GM19467 (cell line): ENCODE data around the gene PTPRK.
"Not testable (repeated sequence)": the region's sequence is repeated elsewhere in the genome, so short reads cannot be mapped to it uniquely, and the experiment has no call there.

Experiments
- ATAC-seq: cut with Tn5 transposase; IDR thresholded peaks from one replicate; pipeline ENCODE4 v1.9.1; 2021; ENCODE audit warnings: mild to moderate bottlenecking, moderate library complexity; ENCODE audit not compliant: unreplicated experiment

Gene PTPRK

DNA sequence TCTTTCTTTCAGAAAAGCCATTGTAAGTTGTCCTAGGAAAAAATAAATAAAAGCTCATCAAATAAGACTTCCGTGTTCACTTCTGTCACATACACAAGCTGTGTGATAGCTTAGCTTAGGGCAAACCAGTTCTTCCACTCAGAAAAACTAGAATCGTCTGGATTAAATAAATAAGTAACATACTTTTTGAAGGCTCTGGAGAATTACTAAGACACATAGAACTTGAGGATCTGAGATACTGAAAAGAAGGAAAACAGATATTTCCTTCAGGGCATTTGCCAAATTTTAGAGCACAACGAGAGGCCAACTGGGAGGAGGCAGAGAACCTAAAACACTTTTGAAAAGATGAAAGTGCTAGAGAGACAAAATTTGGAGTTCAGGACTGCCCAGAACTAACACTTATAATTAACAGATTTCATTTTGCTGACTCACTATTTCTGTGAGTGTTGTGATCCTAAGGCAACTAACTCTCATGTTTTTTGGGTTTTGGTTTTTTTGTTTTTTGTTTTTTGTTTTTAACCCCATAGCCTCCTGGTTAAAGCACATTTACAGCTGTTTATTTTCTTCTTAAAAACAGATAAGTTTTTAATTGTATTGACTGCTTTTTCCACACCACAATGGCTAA is 580.8 kb downstream of the PTPRK start:
- ATAC-seq, result no peak

DNA sequence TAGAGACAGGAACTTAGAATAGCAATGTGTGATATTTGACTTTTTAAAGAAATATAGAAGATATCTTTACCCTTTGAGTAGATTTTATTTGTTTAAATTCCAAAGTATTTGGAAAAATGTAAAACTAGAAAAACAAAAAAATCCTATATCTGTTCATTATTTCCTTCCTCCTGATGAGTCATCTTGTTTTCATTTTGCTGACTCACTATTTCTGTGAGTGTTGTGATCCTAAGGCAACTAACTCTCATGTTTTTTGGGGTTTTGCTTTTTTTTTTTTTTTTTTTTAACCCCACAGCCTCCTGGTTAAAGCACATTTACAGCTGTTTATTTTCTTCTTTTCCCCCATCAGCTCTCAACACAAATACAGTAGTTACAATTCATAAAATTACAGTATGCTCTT is 581.7 kb downstream of the PTPRK start:
- no peak for ATAC-seq

DNA sequence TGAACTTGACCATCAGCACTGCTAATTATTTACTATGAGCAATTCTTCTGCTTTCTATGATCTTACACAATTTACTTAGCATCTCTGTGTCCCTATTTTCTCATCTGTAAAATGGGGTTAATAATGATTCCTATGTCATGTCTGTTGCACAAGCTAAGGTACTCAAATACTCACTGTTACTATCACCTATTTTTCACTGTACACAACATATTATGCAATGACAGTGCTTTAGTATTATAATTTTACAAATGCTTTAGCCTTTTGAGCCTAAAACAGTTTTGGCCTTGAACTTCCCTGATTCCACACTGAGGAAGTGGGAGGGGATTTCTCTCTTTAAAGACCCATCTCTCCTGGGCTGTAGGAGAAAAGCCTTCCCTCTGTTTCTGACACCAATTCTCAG is 582.7 kb downstream of the PTPRK start:
- no peak for ATAC-seq

DNA sequence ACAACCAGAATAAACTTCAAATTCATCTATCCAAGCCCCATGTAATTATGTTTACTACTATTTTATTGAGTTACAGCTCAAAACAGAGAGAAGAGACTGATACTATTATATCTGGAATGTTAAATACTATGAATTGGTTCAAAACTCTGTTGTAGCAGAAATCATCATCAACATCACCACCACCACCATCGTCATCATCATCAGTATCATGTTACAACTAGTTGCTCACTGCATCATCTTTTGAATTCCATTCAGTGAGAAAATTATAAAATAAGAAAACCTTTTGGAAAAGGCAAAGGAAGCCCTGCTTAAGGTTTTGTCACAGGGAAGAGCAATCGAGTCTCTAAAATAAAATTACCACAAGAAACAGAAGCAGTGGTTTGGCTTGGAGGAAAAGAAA is 583.3 kb downstream of the PTPRK start:
- no peak for ATAC-seq

DNA sequence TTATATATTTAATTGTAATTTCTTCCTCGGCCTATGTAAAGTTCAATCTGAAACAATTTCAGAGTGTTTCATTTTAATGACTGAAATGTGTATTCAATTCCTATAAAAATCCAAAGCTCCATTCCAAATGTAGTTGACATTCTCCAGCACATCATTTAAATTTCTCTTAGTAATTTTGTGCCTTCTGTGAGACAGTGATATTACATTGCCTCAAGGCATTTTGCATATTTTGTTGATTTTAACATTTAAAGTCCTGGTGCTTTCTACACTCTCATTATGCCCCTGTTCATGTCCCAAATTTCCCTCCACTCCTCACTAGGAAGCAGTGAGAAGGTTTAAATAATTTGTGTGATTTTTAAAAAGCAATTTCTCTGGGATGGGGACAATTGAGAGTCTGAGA is 585.4 kb downstream of the PTPRK start:
- no peak for ATAC-seq

DNA sequence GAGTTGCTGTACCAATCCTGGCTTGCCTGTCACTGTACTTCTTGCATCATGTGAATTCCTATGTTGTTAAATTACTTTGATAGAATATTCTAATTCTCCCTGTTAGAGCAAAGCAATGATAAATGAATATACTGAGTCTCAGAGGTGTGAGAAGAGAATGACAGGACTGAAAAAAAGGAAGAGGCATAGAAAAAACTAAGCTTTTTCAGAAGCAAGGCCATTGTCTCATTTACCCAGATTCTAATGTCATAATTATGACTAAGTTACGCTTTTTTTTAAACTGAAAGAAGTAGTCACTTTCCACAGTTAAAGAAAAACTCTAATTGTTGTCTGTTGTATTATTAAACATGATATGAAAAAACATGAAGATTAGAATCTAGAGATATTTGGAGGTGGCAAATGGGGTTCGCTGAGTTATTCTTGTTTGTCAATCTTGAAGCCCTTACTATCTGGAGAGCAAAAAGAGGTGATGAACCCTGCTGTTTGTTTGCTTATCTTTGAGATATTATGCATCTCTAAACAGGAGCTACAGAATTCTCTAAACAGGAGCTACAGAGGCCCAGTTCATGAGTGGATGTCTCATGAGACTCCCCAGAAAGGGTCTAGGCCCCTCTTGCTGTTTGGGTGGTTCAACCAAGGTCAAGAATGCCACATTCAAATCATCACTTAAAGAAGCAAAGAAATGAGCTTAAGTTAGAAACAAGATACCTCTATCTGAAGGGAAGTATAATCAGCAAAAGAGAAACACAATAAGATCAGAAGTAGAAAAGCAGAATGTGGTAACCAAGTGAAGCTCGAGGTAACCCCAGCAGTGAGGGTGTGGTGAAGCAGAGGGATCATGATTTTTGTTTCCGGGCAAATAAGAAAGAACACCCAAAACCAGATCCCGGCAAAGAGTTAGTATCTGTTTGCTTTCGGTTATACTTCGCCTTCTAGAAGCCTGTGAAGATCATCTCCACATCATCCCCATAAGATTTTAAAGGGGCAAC is 586.3 kb downstream of the PTPRK start:
- ATAC-seq, result no peak

DNA sequence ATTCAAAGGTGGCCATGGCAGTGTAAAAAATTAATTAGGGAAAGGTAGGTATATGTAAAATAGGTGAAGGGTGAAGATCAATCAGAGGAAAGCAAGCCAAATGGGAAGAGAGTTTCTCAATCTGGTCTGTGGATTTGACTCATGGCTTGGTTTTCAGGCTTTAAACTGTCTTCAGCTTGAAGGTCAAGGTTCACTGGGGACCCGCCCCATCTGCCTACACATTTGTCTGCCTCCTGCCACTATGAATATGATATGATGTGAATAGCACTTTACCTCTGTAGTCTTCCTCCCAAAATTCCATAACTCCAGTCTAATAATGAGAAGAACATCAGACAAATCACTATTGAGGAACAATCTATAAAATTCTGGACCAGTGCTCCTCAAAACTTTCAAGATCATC is 587.3 kb downstream of the PTPRK start:
- no peak for ATAC-seq

DNA sequence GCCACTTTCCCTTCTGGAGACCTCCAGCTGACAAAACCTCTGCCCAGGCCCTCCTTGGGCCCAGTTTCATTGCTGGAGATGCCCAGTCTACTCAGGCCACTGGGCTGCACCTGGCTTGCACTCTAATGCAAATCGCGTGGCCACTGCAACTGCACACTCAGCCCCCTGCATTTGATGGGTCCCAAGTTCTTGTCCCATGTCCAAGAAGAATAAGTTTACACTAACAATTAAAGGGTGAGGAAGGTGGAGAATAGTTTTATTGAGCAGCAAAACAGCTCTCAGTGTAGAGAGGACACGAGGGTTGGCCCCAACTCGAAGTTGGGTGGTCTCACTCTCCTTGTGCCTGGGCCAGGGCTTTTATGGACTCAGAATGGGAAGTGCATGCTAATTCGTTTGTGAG is 587.7 kb downstream of the PTPRK start:
- no peak for ATAC-seq

DNA sequence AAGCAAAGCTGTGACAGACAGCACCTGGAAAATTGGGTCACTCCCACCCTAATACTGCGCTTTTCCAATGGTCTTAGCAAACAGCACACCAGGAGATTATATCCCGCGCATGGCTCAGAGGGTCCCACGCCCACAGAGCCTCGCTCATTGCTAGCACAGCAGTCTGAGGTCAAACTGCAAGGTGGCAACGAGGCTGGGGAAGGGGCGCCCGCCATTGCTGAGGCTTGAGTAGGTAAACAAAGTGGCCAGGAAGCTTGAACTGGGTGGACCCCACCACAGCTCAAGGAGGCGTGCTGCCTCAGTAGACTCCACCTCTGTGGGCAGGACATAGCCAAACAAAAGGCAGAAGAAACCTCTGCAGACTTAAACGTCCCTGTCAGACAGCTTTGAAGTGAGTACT is 594.0 kb downstream of the PTPRK start:
- ATAC-seq, result not testable (repeated sequence)

DNA sequence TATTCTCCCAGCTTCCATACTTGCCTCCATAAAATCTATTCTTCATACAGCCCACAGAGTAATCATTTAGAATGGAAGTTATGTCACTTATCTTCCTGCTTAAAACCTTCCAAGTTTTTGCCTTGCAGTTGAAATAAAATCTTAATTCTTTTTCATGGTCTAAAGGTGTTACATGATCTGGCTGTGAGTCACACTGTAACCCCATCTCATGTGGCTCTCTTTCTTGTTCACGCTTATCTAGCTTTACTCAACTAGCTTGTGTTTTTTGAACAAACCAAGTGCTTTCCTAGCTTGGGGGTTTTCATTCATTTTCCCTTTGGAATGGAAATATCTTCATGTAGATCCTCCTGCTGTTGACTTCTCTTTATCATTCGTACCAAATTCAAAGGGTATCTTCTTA is 596.0 kb downstream of the PTPRK start:
- ATAC-seq, result no peak

DNA sequence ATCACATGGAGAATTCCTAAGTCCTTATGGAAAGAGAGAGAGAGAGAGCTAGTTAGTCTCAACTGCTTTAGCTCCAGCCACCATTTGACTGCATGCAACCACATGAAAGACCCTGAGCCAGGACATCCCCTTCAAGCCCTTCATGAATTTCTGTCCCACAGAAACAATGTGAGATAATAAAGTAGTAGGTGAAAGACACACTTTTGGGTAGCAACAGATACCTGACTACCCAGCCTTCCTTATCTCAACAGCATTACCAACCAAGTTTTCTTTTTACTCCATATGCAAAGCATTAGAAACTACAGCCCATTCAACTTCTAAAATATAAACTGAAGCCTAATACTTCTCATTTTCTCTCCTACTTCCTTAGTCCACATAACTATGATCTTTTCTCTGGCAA is 596.4 kb downstream of the PTPRK start:
- ATAC-seq, result no peak

DNA sequence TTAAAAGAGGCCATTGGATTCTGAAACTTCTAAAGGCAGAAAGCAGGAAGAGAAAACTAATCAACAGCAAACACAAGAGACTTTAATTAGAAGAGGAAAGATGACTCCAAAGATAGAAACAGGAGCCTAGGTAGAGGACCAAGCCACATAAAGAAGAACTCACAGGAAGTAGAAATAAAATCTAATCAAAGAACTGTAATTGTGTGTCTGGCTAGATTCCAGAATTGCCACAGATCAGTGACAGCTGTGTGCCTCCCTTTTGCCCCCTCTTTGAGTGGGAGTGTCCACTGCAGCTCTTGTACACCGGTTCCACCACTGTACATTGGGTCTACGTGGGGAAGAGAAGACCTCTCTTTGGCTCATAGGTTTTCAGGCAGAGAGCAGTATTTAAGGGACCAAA is 597.3 kb downstream of the PTPRK start:
- no peak for ATAC-seq

DNA sequence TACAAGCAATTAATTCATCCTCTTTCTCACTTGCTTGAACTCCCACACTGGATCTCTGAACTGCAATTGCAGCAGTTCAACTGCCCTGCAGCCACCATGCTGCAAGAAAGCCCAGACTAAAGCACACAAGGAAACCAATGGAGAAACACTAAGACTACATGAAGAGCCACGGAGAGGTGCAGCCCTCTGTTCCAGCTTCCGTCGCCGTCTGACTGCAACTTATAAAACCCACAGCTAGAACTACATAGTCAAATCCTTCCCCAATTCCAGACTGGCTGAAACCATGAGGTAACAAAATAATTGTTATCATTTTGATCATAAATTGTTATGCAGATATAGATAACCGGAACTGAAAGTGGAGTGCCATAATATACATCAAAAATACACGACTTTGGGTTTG is 598.4 kb downstream of the PTPRK start:
- ATAC-seq, result no peak

DNA sequence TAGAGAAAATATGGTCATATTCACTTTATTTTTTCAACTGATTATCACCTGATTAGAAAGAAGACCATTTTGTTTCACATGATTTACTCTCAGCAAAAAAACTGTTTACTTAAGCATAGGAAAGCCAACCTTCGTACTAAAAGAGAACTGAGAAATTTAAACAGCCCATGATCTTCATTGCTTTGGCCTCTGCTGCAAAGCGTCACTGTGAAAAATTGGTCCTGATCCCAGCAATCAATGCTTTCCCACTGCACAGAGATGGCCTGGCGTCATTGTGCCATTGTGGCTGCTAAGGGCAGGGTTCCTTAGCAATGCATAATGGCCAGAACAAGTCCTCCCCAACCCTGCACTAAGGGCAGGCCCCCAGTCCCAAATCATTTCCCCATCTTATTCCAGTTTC is 599.6 kb downstream of the PTPRK start:
- ATAC-seq, result no peak
